Medulla oblongata (tissue), 1 donor: ENCODE results near the gene HPS6.
A peak's percentile ranks its signal among the peaks of the same experiment; 100 is the strongest.
"Not testable (repeated sequence)": the region's sequence is repeated elsewhere in the genome, so short reads cannot be mapped to it uniquely, and the experiment has no call there.

Experiments
- DNase-seq: peaks from one replicate; pipeline ENCODE4 v3.0.0-alpha.2; 2015; ENCODE audit errors: extremely low spot score

The HPS6 gene

DNA sequence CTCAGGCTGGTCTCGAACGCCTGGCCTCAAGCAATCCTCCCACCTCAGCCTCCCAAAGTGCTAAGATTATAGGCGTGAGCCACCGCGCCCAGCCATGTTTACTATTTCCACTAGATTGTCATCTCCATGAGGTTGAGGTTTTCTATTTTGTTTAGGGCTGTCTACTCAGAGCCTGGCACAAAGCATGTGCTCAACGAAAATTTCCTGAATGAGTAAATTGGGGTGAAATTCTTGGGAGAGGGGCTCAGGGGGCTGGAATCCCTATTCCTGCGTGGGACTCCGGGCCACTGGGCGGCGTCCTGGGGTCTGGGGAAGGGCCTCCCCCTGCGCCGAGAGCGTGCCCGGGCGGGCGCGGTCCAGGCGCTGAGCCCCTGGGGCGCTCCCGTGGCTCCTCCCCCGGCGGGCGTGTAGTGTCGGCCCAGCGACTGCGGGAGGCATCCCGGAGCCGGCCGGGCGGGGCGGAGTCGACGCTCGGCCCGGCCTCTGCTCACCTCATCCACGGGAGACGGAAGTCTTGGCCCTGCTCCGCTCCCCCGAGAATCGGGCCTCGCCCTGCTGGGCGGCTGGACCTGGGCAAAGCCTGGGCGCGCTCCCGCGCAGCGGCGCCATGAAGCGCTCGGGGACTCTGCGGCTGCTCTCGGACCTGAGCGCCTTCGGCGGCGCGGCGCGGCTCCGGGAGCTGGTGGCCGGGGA is at the start of gene HPS6:
TSS of gene HPS6 (plus strand) at position 482 of the 693 bp plus-strand sequence. CDS start at position 608, 126 bp downstream.
- DNase-seq, result peak; percentile 88

DNA sequence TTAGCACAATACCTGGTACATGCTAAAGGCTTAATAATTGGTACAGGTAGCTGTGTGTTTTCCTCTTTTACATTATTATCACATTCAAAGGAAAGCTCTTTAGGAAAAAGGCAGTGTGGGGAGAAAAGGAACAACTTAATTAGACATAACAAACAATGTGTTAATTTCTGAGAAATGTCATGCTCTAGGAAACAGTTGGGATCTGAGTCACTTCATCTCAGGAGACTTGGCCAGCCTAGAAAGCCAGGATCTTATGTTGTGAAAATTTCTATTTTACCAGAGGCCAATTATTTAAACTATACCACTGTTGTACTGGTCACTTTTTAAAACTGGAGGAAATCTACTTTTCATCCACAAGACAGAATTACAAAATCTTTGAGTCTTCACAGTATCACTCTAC is 48.7 kb upstream of the HPS6 start:
- DNase-seq, result no peak

DNA sequence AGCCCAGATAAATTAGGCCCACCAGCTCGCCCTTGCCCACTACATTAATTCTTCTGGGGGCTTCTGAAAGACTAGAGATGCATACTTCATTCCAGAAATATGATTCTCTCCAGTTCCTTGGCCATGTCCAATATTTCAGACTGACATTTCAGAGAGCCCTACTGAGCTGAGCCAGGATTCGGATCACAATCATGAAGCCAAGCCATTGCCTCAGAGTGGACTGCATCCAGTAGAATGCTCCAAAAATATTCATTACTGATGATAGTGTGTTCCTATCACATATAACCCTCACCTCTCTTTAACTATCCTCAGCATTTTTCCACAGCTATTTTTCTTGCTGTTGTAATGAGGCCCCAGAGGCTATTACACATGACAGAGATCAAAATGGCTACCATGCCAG is 47.9 kb upstream of the HPS6 start:
- no peak for DNase-seq

DNA sequence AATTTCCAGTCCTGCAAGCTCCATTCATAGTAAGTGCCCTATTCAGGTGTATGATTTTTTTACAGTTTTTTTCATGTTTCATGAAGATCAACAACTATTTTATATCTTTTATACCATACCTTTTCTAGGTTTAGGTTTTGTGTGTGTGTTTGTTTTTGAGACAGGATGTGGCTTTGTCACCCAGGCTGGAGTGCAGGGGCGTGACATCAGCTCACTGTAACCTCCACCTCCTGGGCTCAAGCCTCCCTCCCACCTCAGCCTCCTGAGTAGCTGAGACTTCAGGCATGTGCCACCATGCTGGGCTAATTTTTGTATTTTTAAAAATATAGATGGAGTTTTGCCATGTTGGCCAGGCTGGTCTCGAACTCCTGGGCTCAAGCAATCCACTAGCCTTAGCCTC is 44.2 kb upstream of the HPS6 start:
- DNase-seq, result no peak

DNA sequence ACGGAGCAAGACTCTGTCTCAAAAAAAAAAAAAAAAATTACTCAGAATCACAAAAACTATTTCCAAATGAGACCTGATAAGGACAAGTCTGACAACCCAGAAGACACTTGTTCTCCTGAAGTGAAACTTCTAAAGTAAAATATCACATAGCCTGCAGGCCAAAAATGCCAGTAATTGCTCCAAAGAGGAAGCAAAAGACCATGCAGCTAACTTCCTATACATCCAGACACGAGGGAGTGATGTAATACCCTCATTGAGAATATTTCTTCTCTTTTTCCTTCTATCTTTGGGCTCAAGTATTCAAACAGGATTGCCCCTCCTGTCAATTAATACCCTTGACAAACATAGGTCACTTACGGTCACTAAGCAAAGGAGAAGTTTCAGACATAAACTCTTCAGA is 40.4 kb upstream of the HPS6 start:
- peak; percentile 74 for DNase-seq

DNA sequence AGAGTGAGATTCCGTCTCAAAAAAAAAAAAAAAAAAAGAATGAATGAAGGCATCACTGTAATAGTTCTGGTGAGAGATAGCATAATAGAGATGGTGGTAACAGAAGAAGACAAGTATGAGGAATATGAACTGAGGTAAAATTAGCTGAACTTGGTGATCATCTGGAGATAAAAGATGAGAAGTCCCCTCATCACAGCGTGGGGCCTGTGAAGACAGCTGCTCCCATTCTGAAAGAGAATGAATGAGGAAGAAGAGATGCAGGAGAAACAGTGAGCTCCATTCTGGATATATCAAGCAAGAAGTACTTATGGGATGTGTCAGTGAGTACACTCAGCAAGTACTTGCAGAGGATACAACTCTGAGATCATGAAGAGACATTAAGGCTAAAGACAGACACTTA is 37.9 kb upstream of the HPS6 start:
- no peak for DNase-seq

DNA sequence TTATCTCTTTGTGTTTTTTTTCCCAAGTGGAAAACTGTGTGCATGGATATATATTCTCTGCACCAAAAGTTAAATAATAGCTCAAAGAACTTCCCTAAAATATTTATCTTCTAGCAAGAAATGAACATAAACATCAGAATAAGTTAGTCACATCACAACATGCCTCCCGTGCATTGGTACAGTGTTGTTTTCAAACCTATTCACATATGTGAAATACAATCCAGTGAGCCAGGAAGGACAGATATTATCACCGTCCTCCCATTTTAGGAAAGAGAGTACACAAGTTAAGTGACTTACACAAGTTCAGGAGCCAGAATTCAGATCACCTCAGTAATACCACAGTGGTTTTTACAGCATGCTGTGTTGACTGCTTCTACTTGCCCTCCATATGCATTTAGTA is 31.4 kb upstream of the HPS6 start:
- no peak for DNase-seq

DNA sequence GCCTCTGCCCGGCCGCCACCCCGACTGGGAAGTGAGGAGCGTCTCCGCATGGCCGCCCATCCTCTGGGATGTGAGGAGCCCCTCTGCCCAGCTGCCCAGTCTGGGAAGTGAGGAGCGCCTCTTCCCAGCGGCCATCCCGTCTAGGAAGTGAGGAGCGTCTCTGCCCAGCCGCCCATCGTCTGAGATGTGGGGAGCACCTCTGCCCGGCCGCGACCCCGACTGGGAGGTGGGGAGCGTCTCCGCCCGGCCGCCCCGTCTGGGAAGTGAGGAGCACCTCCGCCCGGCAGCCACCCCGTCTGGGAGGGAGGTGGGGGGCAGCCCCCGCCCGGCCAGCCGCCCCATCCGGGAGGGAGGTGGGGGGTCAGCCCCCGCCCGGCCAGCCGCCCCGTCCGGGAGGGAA is 29.3 kb upstream of the HPS6 start:
- DNase-seq, result not testable (repeated sequence)

DNA sequence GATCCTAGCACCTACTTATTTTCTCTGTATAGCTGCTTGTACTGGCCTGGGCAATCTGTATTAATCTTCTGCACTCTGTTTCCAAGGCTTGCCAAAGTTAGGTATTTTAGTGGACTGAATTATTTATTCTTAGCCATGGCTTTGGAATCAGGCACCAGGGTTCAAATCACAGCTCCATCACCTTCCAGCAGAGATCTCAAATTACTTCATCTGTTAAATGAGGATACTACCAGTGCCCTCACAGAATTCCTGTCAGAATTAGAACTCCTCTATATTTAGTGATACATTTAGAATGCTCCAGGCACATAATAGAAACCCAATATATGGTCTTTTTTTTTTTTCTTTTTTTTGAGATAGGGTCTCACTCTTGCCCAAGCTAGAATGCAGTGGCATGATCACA is 26.7 kb upstream of the HPS6 start:
- DNase-seq, result no peak

DNA sequence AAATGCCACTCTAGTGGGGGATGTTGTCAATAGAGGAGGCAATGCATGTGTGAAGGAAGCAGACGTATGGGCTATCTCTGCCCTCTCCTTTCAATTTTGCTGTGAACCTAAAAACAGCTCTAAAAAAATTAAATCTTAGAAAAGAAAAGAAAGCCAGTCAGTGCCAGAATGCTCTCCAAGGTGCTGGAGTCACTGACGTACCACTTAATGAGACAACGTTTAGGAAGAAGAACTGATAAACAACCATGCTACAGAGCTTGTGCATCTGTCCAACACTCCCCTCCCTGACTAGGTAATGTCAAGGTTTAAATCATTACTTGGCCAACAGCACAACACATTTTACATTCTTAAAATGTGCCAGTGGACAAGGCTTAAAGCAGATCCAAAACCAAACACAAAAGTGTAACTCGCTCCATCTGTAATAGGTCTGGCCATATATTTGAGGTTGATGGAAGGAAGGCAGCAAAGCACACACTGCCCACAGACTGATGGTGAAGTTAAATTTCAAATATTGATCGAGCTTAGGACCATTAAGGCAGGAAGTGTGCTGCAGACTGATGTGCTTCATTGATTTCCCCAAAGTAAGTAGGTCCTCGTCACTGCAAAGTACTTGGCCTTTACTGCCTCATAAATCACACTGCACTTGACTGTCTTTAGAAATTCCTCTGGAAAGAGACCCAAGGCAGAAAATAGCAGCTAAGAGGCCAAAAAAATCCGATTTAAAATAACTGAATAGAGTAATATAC is 24.7 kb upstream of the HPS6 start:
- DNase-seq, result no peak

DNA sequence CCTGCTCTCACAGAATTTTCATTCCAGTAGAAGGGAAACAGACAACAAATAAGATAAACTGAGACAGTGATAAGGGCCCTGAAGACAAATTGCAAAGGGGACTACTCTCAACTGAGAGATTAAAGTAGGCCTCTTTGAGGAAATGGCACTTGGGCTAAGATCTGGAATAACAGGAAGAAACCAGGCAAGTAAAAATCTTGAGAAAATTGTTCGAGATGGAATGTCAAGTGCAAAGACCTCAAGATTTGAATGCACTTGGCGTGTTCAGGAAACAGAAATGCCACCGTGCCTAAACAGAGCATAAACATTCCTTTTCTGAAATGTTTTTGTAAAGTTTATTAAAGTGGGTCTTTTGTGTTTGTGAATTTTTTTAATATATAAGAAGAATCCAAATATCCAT is 19.9 kb upstream of the HPS6 start:
- no peak for DNase-seq

DNA sequence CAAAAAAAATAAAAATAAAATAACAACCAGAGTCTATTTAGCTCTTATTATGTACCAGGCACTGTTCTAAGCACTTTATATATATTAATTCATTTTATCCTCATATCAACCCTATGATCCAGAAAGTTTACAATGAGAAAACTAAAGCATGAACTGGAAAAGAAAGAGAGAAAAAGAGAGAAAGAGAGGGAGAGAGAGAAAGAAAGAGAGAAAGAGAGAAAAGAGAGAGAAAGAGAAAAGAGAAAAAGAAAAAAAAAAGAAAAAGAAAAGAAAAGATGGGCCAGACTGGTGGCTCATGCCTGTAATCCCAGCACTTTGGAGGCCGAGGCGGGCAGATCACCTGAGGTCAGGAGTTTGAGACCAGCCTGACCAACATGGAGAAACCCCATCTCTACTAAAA is 19.1 kb upstream of the HPS6 start:
- DNase-seq, result no peak

DNA sequence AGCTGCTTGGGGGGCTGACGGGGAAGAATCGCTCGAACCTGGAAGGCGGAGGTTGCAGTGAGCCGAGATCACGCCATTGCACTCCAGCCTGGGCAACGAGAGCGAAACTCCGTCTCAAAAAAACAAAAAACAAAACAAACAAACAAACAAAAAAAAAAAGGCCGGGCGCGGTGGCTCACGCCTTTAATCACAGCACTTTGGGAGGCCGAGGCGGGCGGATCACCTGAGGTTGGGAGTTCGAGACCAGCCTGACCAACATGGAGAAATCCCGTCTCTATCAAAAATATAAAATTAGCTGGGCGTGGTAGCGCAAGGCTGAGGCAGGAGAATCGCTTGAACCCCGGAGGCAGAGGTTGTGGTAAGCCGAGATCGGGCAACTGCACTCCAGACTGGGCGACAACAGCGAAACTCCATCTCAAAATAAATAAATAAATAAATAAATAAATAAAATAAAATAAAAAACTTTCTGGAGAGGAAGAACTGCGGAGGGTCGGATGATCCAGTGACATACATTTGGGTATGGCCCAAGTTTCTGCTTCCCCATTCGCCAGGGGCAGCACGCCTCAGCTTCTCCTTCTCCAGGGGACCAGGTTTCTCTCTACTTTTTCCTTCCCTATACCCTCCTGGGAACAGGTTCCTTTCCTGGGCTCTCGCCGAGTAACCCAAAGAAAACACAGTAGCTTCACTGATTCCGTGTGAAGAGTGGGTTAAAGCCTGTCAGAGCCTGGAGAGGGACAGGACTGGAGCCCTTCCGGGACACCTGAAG is 10.1 kb upstream of the HPS6 start:
- peak; percentile 69 for DNase-seq

DNA sequence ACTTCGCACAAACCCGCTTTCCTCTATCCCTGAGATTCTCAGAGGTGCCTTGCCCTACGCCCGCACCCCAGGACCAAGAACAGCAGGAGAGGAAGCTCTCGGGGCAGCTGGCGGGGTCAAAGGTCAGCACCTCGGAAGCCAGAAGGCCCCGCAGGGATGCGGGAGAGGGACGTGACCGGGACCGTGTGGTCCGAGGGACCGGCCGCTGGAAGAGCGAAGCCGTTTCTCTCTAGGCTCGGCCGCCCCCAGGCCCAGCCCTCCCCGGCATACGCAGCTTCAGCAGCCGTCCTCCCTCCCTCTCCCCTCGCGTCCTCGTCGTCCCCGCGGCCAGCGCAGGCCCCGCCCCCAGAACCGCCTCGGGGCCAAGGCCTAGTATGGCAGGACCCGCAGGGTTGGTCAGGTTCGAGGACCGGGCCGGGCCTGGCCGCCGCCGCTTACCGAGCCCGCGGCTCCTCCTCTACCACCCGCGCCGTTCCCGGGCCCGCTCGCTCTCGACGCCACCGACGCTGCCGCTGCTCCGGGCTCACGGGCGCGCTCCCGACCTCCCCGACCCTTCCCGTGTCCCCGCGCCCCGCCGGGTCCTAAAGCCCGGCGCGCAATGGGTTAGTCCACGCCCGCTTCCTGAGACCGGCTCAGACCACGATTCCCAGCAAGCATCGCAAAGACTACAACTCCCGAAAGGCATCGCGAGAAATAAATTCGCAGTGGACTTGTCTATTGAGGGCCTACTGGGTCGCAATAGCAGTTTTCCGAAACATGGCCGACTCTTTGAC is 9.3 kb upstream of the HPS6 start, which contains the start of gene ARMH3:
TSS of gene ARMH3 (minus strand) at position 527 of the 773 bp plus-strand sequence. CDS start 16,059 bp downstream, outside the sequence.
- peak; percentile 99 for DNase-seq

DNA sequence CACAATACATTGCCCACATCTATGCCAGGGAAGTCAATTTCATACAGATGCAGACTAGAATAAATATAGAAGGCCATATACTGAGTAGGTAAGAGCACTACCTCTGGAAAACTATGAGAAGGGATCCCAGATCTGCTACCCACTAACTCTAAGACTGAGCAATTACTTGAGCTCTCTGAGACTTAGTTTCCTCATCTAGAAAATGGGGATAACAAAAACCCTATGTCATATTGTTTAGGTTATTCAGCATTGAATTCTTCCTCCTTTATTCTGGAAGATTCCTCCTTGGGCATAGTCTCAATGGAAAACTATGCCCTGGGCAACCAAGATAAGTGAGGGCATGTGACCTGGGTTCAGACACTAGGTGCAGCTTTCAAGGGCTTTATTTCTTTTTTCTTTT is 5.2 kb upstream of the HPS6 start:
- DNase-seq, result no peak

DNA sequence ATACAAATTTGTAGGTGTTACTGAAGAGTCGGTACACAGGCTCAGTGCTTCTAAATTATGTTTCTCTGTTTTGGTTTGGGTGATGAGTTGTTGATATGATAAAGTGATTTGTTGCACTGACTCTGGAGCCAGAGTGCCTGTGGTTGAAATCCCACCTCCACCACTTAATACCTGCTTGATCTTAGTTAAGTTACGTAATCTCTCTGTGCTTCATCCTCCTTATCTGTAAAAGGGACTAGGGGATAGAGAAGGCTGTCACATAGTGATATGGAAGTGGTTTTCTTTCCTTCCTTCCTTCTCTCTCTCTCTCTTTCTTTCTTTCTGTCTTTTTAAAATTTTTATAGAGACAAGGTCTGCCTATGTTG is 664 bp upstream of the HPS6 start:
- no peak for DNase-seq

DNA sequence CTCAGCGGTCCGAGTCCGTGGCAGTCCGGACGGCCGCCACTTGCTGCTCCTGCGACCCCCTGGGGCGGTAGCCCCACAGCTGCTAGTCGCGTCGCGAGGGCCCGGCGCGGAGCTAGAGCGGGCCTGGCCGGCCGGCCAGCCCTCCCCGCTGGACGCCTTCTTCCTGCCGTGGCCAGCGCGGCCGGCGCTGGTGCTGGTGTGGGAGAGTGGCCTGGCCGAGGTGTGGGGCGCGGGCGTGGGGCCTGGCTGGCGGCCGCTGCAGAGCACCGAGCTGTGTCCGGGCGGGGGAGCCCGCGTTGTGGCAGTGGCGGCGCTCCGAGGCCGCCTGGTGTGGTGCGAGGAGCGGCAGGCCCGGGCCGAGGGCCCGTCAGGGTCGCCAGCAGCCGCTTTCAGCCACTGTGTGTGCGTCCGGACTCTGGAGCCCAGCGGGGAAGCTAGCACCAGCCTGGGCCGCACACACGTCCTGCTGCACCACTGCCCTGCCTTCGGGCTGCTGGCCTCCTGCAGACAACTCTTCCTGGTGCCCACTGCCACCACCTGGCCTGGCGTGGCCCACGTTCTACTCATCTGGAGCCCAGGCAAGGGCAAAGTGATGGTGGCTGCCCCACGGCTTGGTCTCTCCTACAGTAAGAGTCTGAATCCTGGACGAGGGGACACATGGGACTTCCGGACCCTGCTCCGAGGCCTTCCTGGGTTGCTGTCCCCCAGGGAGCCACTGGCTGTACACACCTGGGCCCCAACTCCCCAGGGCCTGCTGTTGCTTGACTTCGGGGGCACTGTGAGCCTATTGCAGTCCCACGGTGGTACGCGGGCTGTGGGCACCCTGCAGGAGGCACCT is 631 bp downstream of the HPS6 start:
- DNase-seq, result no peak

DNA sequence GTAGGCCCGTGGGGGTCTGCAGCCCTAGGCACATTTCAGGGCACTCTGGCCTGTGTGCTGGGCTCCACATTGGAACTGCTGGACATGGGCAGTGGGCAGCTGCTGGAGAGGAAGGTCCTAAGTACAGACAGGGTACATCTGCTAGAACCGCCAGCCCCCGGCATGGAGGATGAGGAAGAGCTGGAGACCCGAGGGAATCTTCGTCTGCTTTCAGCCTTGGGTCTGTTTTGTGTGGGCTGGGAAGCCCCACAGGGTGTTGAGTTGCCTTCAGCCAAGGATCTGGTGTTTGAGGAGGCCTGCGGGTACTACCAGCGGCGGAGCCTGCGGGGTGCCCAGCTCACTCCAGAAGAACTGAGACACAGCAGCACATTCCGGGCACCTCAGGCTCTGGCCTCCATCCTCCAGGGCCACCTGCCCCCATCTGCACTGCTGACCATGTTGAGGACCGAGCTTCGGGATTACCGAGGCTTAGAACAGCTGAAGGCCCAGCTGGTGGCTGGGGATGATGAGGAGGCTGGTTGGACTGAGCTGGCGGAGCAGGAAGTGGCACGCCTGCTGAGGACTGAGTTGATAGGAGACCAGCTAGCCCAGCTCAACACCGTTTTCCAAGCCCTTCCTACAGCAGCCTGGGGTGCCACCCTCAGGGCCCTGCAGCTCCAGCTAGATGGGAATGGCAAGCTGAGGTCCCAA is 1.4 kb downstream of the HPS6 start:
- DNase-seq, result no peak

DNA sequence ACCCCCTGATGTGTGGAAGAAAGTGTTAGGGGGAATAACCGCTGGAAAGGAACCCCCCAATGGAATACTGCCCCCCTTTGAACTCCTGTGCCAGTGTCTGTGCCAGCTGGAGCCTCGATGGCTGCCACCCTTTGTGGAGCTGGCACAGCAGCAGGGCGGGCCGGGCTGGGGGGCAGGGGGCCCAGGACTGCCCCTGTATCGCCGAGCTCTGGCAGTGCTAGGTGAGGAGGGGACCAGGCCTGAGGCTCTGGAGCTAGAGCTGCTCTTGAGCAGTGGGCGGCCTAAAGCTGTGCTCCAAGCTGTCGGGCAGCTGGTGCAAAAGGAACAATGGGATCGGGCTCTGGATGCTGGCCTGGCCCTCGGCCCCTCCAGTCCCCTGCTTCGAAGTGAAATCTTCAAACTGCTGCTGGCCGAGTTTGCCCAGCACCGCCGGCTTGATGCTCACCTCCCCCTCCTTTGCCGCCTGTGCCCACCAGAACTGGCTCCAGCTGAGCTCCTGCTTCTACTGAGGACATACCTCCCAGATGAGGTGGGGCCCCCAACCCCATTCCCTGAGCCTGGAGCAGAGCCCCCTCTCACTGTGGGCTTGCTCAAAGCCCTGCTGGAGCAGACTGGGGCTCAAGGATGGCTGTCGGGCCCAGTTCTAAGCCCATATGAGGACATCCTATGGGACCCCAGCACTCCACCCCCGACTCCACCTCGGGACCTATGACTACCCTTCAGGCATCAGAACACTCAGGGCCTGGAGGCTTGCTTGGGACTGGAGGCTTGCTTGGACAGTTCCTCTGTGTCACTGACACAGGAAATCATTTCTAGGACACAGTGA is 2.2 kb downstream of the HPS6 start:
- no peak for DNase-seq

DNA sequence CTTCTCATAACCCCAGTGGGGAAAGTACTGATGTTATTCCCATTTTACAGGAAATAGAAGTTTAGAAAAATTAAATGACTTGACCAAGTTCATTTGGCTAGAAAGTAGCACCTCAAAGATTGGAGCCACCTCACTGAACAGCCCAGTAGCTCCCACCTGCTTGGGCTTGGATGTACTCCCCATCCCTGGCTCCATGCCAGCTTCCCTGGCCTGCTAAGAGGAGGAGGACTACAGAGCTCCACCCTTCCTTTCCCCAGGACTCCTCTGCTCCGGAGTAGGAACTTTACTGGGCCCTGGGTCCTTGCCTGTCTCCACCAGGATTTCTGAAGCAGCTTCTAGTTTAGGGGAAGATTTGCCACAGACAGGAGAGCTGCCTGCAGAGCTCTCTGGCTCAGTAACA is 3.1 kb downstream of the HPS6 start:
- no peak for DNase-seq
